Measurements from ENCODE around the gene MGST2.
"Not testable (repeated sequence)": the region's sequence is repeated elsewhere in the genome, so short reads cannot be mapped to it uniquely, and the experiment has no call there.

MGST2 gene

GRCh38 chr4:139672732-139673131 is 7.1 kb downstream of the MGST2 start:
- no peak for DNase-seq

DNA sequence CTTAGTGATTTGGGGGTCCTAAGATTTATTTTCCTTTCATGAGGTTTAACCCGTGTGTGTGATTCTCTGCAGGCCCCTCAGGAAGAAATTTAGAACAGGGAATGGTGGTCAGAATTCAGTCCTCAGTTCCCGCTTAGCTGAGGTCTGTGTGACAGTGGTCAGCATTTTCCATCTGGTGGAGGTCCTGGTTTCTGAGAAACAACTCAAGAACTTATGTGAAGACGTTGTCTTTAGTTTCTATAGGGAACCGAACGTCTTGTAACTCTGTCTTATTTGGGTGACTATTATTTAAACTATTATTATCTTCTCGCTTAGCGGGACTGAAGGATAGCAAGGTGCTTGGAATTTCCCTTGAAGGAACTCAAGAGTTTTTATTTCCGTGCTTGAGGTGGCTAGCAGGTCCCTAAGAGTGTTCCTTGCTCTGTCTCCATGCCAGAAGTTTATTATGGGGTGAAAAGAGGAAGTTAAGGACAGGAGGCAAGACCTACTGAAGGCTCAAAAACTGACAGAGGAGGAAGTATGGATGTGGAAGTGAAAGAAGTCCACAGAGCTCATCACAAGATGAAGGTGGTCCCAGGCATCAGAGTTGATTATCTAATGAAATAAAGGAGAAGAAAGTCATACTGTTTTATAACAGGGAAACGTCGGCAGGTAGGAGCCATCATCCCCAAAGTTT is 9.4 kb downstream of the MGST2 start:
- no peak for DNase-seq

DNA sequence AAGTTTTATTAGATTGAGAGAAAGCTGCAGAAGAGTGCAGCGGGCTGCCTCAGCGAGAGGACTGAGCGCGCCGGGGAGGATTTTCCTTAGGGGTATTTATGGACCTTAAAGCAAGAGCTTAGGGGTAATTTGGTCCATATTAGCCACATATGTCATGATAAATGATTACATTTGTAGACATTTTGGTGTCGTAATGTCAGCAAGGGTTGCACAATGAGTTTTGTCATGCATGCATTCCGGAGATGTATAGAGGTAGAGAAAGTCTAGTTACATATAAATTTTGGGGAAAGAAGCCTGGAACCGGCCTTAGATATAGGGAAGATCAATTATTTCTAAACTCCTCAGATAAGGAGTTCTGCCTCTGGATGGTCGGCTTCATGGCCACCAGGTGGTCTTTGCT is 10.0 kb downstream of the MGST2 start:
- DNase-seq: no peak

- DNase-seq: no peak
These were observed 10.7 kb downstream of the MGST2 start for GRCh38 chr4:139676365-139676764.

DNA sequence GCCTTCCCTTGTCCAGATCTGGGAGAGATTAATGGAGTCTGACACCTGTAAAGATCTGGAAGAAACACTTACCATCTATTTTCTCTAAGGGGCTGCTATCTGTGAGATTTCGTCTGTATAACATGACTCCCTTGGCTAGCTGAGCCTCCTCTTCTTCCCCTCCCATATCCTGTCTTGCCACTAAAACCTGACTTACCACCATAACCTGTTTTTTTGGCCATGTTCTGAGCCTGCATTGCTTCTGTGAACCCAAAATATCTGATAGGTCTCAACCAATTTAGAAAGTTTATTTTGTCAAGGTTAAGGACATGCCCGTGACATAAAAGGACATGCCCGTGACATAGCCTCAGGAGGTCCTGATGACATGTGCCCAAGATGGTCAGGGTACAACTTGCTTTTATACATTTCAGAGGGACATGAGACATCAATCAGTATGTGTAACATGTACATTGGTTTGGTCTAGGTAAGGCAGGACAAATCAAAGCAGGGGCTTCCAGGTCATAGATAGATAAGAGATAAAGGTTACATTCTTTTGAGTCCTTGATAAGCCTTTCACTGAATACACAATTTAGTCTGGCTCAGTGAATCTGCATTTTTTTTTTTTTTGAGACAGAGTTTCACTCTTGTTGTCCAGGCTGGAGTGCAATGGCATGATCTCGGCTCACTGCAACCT is 11.4 kb downstream of the MGST2 start:
- DNase-seq: no peak

- DNase-seq: no peak
These were observed 16.7 kb downstream of the MGST2 start for GRCh38 chr4:139682309-139682708.

DNA sequence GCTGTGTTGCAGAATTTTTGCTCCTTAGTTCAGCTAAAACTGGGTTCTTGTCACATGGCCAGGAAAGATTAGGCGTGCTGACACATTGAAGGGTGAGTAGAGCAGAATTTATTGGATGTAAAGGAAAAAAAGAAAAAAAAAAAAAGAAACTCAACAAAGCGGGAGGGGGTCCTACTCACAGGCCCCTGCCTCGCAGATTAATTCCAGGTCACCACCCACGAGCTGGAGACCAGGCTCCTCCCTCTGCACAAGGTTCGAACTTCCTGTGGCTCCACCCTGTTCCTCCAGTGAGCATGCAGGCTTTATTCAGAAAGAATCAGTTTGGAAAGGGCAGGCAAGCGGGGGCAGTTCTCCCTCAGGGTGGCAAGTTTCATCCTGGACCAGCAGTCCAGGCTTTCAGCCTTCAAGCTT is 17.1 kb downstream of the MGST2 start:
- DNase-seq: no peak

- DNase-seq: no peak
These were observed 18.7 kb downstream of the MGST2 start for GRCh38 chr4:139684351-139684750.

- no peak for DNase-seq
These were observed 19.6 kb downstream of the MGST2 start for GRCh38 chr4:139685180-139685579.

DNA sequence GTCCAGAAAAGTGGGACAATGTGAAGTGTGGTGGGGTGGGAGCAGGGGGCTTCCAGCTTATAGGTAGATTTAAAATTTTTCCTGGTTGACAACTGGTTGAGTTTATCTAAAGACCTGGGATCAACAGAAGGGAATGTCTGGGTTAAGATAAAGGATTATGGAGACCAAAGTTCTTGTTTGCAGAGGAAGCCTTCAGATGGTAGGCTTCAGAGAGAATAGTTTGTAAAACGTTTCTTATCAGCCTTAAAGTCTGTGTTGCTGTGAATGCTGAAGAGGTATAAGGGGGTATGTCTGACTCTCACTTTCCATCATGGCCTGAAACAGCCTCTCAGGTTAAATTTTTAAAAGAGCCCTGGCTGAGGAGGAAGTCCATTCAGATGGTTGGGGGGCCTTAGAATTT is 20.5 kb downstream of the MGST2 start:
- no peak for DNase-seq

DNA sequence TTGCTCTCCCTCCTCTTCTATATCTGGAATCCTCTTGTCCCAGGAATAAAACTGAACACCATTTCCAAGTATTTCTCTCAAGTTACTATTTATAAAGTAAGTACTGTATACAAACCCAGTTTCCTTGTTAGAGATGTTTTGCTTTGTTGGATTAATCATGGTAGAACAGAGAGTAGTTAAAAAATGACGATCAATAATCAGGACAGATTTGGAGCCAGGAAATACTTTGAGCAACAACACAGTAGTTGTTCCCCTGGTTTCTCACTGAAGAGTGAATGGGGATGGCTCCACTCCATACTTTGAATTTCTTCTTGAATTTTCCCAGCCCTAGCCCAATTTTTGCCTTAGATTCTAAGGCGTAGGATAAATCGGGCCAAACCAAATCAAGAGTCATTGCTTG is 21.4 kb downstream of the MGST2 start:
- no peak for DNase-seq

- no peak for DNase-seq
These were observed 23.6 kb downstream of the MGST2 start for GRCh38 chr4:139689093-139689722.

GRCh38 chr4:139690419-139690818 is 24.8 kb downstream of the MGST2 start:
- no peak for DNase-seq

GRCh38 chr4:139692309-139693012 is 26.8 kb downstream of the MGST2 start:
- DNase-seq: no peak

- DNase-seq: no peak
These were observed 29.0 kb downstream of the MGST2 start for GRCh38 chr4:139694522-139695107.

- DNase-seq: no peak
These were observed 30.9 kb downstream of the MGST2 start for GRCh38 chr4:139696491-139696890.

- DNase-seq: not testable (repeated sequence)
These were observed 32.7 kb downstream of the MGST2 start for GRCh38 chr4:139698167-139698925.

GRCh38 chr4:139700568-139700967 is 34.9 kb downstream of the MGST2 start:
- DNase-seq: no peak

- no peak for DNase-seq
These were observed 39.4 kb downstream of the MGST2 start for GRCh38 chr4:139704915-139705485.

DNA sequence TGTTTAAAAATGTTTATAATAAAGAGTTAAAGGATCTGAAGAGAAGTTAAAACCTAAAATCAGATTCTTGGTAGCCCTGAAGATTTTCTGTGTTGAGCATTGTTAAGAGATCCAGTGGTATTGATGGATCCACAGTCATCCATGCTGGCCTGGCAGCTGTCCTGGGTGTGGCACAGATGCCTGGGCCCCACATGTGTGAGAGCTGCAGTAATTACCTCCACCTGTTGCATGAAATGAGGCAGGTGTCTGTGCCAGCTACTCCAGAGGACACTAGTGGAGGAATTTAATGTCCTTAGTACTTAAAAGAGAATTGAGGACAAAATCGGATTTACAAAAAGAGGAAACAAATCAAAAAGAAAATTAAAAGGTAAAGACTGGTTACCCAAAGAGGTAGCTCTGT is 44.0 kb downstream of the MGST2 start:
- no peak for DNase-seq

GRCh38 chr4:139710073-139710472 is 44.5 kb downstream of the MGST2 start:
- no peak for DNase-seq

- no peak for DNase-seq
These were observed 45.8 kb downstream of the MGST2 start for GRCh38 chr4:139711461-139711860.

Data from stimulated activated naive CD4-positive, alpha-beta T cell (primary cell).